ENCODE data around the gene KCNK4.
"Not testable (repeated sequence)": the region's sequence is repeated elsewhere in the genome, so short reads cannot be mapped to it uniquely, and the experiment has no call there.

The KCNK4 gene

DNA sequence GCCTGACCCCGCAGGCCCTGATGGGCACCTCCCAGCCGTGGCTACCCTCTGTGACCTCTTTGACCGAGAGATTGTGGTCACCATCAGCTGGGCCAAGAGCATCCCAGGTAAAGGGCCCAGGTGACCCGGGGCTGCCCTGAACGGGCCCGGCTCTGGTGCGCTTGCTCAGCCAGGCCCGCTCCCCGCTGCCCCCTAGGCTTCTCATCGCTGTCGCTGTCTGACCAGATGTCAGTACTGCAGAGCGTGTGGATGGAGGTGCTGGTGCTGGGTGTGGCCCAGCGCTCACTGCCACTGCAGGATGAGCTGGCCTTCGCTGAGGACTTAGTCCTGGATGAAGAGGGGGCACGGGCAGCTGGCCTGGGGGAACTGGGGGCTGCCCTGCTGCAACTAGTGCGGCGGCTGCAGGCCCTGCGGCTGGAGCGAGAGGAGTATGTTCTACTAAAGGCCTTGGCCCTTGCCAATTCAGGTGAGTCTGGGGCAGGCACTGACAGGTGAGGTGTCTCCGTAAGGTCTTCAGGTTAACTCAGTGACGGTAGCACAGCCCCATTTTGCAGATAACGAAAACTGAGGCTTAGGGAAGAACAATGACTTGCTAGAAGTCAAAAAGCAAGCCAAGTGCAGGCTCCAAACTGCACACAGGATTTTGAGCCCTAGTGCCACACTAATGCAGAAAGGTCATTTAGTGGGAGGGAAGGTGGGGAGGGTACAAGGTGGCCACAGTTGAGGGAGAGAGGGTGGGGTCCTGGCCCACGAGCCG lies 23.9 kb downstream of the KCNK4 start:
- DNase-seq (ENCODE audit: low read depth): no peak
- H3K4me3 ChIP-seq (replicated peaks; ENCODE audit: low read depth, low read length): no peak overlapping the region
- TF ChIP-seq, protein P1, sequence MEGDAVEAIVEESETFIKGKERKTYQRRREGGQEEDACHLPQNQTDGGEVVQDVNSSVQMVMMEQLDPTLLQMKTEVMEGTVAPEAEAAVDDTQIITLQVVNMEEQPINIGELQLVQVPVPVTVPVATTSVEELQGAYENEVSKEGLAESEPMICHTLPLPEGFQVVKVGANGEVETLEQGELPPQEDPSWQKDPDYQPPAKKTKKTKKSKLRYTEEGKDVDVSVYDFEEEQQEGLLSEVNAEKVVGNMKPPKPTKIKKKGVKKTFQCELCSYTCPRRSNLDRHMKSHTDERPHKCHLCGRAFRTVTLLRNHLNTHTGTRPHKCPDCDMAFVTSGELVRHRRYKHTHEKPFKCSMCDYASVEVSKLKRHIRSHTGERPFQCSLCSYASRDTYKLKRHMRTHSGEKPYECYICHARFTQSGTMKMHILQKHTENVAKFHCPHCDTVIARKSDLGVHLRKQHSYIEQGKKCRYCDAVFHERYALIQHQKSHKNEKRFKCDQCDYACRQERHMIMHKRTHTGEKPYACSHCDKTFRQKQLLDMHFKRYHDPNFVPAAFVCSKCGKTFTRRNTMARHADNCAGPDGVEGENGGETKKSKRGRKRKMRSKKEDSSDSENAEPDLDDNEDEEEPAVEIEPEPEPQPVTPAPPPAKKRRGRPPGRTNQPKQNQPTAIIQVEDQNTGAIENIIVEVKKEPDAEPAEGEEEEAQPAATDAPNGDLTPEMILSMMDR (IDR thresholded peaks at IDR 0.05; ENCODE audit: low read length, missing control alignments): no peak

DNA sequence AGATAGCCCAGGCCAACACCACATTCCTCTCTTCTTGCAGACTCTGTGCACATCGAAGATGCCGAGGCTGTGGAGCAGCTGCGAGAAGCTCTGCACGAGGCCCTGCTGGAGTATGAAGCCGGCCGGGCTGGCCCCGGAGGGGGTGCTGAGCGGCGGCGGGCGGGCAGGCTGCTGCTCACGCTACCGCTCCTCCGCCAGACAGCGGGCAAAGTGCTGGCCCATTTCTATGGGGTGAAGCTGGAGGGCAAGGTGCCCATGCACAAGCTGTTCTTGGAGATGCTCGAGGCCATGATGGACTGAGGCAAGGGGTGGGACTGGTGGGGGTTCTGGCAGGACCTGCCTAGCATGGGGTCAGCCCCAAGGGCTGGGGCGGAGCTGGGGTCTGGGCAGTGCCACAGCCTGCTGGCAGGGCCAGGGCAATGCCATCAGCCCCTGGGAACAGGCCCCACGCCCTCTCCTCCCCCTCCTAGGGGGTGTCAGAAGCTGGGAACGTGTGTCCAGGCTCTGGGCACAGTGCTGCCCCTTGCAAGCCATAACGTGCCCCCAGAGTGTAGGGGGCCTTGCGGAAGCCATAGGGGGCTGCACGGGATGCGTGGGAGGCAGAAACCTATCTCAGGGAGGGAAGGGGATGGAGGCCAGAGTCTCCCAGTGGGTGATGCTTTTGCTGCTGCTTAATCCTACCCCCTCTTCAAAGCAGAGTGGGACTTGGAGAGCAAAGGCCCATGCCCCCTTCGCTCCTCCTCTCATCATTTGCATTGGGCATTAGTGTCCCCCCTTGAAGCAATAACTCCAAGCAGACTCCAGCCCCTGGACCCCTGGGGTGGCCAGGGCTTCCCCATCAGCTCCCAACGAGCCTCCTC lies 24.8 kb downstream of the KCNK4 start:
- not testable (repeated sequence) for H3K4me3 ChIP-seq (replicated peaks; ENCODE audit: low read depth, low read length)

DNA sequence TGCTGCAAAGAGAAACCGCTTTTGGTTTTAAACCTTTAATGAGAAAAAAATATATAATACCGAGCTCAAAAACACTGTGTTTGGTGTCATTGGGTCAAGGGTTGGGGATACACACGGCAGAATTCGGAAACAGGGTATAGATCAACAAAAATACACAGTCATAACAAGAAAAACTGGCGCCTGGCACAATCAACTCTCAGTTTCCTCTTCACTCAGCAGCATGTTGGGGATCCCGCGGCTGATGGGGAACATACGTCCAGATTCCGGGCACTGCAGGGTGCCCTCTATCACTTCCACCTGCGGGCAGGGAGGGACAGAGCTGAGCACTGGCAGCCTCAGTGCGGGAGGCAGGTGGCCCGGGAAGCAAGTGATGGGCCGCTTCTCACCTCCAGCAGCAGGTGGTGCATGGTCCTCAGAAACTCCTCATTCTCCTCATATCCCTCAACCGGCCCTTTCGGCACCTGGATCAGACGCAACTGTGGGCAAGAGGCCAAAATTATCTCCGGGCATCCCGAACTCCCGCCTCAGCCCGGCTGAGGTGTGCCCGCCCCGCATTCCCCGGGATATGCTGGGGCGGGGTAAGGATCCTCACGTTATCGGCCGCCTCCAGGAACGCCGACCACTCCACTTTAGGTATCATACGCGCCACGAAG lies 25.7 kb downstream of the KCNK4 start:
- TF ChIP-seq, protein P1 (IDR thresholded peaks at IDR 0.05; ENCODE audit: low read length, missing control alignments): no peak
- no peak for DNase-seq (ENCODE audit: low read depth)
- peak overlapping the region; percentile 69 for H3K4me3 ChIP-seq (replicated peaks; ENCODE audit: low read depth, low read length)

More for the DNA sequence above, 24.8 kb downstream of the KCNK4 start:
- not testable (repeated sequence) for DNase-seq (ENCODE audit: low read depth)

DNA sequence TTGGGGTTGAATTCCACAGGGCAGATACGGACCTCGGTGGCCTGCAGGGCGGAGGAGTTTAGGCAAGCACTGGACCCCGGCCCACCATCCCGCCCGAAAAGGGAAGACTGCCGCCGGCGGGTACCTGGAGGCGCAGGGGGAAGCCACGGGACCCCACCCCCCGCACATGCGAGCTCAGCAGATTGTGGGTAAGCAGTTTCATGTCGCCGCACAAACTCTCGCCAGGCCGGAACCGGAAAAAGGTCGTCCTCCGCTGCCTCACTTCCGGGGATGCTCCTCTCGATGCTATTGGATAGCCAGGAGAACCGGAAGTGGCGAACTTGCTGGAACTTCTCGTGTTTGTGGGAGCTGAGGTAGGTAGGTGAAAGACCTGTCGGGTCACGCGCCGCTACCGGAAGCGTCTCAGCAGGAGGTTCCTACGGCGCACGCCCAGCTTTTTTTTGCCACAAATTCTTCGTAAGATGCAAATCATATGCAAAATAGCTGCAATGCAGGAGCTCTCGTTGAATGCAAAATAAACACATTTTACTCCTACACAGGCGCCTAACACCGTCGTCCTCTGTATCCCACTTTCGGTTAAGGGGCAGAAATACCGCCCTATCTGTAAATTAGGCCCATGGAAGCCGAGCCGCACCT lies 26.3 kb downstream of the KCNK4 start, which contains the start of gene TRMT112:
TSS of gene TRMT112 (minus strand) at position 235 of the 636 bp plus-strand sequence. CDS start at position 202, 33 bp downstream.
- TF ChIP-seq, protein P1 (IDR thresholded peaks at IDR 0.05; ENCODE audit: low read length, missing control alignments): no peak
- peak within 1 kb of the TSS; percentile 69 for H3K4me3 ChIP-seq (replicated peaks; ENCODE audit: low read depth, low read length)
- DNase-seq (ENCODE audit: low read depth): peak; percentile 98

DNA sequence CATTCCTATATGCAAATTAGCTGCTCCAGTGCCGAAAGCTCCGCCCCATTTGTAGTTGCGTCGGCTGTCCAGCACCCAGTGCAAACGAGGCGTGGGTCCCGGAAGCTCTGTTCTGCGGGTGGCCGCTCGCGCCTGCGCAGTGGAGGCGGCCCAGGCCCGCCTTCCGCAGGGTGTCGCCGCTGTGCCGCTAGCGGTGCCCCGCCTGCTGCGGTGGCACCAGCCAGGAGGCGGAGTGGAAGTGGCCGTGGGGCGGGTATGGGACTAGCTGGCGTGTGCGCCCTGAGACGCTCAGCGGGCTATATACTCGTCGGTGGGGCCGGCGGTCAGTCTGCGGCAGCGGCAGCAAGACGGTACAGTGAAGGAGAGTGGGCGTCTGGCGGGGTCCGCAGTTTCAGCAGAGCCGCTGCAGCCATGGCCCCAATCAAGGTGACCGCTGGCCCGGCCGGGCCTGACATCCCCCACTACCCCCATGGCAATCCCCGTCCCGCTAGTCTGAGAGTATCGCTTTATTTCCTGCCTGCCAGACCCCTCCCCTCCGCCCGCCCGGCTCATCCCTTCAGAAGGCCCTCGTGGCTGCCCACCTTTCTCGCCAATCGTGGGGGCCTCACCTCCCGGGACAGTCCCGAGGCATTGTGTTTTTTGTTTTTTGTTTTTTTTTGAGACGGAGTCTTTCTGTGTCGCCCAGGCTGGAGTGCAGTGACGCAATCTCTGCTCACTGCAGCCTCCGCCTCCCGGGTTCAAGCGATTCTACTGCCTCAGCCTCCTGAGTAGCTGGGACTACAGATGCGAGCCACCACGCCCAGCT lies 27.1 kb downstream of the KCNK4 start, which contains the start of gene PRDX5:
TSS of gene PRDX5 (plus strand) at position 161 of the 805 bp plus-strand sequence. CDS start at position 256, 95 bp downstream.
- TF ChIP-seq, protein P1 (IDR thresholded peaks at IDR 0.05; ENCODE audit: low read length, missing control alignments): peak; percentile 1
- DNase-seq (ENCODE audit: low read depth): peak; percentile 97
- peak within 1 kb of the TSS; percentile 69 for H3K4me3 ChIP-seq (replicated peaks; ENCODE audit: low read depth, low read length)

DNA sequence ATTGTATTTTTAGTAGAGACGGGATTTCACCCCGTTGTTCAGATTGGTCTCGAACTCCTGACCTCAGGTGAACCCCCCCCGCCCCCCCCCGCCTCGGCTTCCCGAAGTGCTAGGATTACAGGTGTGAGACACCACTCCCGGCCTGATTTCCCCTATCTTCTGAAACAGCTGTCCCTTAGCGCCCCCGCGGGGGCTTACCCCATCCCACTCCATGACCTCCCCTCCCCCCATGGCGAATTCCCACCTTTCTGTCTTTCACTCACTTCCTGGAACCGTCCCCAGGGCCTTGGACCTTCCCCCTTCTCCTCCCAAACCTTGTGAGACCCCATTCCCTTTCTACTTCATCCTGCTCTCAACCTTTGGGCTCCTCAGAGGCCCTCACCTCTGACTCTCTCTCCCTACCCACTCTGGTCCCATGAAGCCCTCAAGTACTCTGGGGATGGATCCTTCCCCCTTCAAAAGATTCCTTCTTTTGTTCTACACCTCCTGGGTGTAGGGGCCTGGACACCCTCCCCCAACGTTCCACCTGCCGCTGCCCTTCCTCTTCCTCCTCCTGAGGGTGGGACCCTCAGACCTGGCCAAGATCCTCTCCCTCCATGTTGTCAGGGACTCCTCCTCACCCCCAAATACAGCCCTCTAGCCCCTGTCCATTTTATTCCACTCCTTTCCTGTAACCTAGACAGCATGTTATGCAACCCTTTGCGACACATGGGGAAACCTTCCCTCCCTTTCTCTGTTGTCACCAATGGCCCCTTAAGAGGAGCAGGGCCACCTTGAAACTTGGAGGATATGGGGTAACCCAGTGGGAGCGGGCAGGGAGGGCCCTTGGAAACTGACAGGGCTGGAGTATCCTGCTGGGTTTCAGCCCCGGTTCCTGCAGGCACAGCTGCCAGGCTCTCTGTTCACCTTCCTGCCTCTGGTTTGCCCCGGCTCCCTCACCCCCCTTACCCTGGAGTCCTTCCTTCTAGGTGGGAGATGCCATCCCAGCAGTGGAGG lies 28.0 kb downstream of the KCNK4 start:
- no peak for DNase-seq (ENCODE audit: low read depth)
- H3K4me3 ChIP-seq (replicated peaks; ENCODE audit: low read depth, low read length): peak overlapping the region; percentile 69
- TF ChIP-seq, protein P1 (IDR thresholded peaks at IDR 0.05; ENCODE audit: low read length, missing control alignments): no peak

All from fibroblast of pulmonary artery (primary cell).